HepG2 (cell line): ENCODE measurements around the gene CLBA1.

Experiments
- AKAP8 ChIP-seq: sonication (generic); formaldehyde crosslinking; IDR thresholded peaks from 2 replicates; pipeline ENCODE4 v1.5.1; 2020; ENCODE audit warnings: mild to moderate bottlenecking, missing genetic modification reagents
- FOXA1 ChIP-seq, 2 experiments: fragments of 450-650 bp in 1 of 2; sonication (generic) in 1 of 2; formaldehyde crosslinking in 1 of 2; IDR thresholded peaks; 2 replicates each; pipeline versions ENCODE4 v1.4.0 to v1.6.1; 2016 to 2020; ENCODE audit warnings: missing genetic modification reagents in 1 of 2
- FOXM1 ChIP-seq: sonication (generic); formaldehyde crosslinking; IDR thresholded peaks from 2 replicates; pipeline ENCODE4 v1.5.0; 2020; ENCODE audit warnings: missing genetic modification reagents
- SUZ12 ChIP-seq: fragments of 150-350 bp; IDR thresholded peaks from 2 replicates; pipeline ENCODE4 v1.6.1; 2014; ENCODE audit warnings: low read depth, low read length
- ZNF3 ChIP-seq: IDR thresholded peaks from 2 replicates; pipeline ENCODE4 v1.7.0; 2017; ENCODE audit warnings: inconsistent platforms
- TF ChIP-seq, protein P1 (sequence below), 2 experiments: sonication (generic) in 1 of 2; formaldehyde crosslinking in 1 of 2; IDR thresholded peaks; 2 replicates each; pipeline versions ENCODE4 v1.4.0 to v1.6.1; 2018 to 2020; ENCODE audit warnings: missing genetic modification reagents in 2 of 2, borderline replicate concordance in 1 of 2, low read depth in 1 of 2, mild to moderate bottlenecking in 1 of 2, missing biosample characterization in 1 of 2
- TF ChIP-seq, protein P2 (sequence below): sonication (generic); formaldehyde crosslinking; IDR thresholded peaks from 2 replicates; pipeline ENCODE4 v1.5.0; 2020; ENCODE audit warnings: mild to moderate bottlenecking, missing genetic modification reagents, moderate library complexity
- TF ChIP-seq, protein P3 (sequence below): sonication (generic); formaldehyde crosslinking; IDR thresholded peaks from 2 replicates; pipeline ENCODE4 v1.4.0; 2020; ENCODE audit warnings: missing genetic modification reagents, mild to moderate bottlenecking, borderline replicate concordance
- TF ChIP-seq, protein P4 (sequence below): sonication (generic); formaldehyde crosslinking; IDR thresholded peaks from 2 replicates; pipeline ENCODE4 v1.5.0; 2020; ENCODE audit warnings: missing genetic modification reagents

DNA sequence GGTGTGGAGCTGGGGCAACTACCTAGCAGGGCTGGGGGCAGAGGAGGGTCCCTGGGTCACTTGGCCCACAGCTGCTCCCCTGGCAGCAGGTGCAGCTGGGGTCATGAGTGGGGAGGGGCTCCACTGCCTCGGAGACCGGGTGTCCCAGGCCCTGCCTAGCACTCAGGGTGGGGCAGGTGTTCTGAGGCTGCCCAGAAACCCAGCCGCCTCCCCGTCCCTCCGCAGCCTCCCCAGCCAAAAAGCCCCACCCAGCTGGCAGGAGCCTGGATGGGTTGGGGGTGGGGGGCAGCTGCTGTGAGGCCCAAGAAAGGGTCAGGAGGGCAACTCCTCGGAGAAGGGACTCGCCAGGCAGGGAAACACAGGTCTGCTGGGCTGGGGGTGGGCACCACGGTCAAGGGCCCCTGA lies 18.6 kb upstream of the CLBA1 start:
- TF ChIP-seq FOXA1 (IDR thresholded peaks at IDR 0.05) (no peak), FOXA1 (CRISPR knock-in tag; IDR thresholded peaks at IDR 0.05) (no peak), FOXM1 (CRISPR knock-in tag) (no peak), ZNF3 (no peak), AKAP8 (CRISPR knock-in tag) (no peak), SUZ12 (no peak)
- TF ChIP-seq, protein P1, sequence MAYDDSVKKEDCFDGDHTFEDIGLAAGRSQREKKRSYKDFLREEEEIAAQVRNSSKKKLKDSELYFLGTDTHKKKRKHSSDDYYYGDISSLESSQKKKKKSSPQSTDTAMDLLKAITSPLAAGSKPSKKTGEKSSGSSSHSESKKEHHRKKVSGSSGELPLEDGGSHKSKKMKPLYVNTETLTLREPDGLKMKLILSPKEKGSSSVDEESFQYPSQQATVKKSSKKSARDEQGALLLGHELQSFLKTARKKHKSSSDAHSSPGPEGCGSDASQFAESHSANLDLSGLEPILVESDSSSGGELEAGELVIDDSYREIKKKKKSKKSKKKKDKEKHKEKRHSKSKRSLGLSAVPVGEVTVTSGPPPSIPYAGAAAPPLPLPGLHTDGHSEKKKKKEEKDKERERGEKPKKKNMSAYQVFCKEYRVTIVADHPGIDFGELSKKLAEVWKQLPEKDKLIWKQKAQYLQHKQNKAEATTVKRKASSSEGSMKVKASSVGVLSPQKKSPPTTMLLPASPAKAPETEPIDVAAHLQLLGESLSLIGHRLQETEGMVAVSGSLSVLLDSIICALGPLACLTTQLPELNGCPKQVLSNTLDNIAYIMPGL (CRISPR knock-in tag; IDR thresholded peaks at IDR 0.05; ENCODE audit: borderline replicate concordance in 1 of 2, low read depth in 1 of 2), result no peak
- TF ChIP-seq, protein P2, sequence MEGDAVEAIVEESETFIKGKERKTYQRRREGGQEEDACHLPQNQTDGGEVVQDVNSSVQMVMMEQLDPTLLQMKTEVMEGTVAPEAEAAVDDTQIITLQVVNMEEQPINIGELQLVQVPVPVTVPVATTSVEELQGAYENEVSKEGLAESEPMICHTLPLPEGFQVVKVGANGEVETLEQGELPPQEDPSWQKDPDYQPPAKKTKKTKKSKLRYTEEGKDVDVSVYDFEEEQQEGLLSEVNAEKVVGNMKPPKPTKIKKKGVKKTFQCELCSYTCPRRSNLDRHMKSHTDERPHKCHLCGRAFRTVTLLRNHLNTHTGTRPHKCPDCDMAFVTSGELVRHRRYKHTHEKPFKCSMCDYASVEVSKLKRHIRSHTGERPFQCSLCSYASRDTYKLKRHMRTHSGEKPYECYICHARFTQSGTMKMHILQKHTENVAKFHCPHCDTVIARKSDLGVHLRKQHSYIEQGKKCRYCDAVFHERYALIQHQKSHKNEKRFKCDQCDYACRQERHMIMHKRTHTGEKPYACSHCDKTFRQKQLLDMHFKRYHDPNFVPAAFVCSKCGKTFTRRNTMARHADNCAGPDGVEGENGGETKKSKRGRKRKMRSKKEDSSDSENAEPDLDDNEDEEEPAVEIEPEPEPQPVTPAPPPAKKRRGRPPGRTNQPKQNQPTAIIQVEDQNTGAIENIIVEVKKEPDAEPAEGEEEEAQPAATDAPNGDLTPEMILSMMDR (CRISPR knock-in tag), result no peak
- TF ChIP-seq, protein P3, sequence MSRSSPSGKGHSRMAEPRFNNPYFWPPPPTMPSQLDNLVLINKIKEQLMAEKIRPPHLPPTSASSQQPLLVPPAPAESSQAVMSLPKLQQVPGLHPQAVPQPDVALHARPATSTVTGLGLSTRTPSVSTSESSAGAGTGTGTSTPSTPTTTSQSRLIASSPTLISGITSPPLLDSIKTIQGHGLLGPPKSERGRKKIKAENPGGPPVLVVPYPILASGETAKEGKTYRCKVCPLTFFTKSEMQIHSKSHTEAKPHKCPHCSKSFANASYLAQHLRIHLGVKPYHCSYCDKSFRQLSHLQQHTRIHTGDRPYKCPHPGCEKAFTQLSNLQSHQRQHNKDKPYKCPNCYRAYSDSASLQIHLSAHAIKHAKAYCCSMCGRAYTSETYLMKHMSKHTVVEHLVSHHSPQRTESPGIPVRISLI (CRISPR knock-in tag), result no peak
- TF ChIP-seq, protein P4, sequence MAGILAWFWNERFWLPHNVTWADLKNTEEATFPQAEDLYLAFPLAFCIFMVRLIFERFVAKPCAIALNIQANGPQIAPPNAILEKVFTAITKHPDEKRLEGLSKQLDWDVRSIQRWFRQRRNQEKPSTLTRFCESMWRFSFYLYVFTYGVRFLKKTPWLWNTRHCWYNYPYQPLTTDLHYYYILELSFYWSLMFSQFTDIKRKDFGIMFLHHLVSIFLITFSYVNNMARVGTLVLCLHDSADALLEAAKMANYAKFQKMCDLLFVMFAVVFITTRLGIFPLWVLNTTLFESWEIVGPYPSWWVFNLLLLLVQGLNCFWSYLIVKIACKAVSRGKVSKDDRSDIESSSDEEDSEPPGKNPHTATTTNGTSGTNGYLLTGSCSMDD (CRISPR knock-in tag), result no peak
